Uterus (tissue), 4 donors: ENCODE measurements around the gene BCAM. TPM values are rescaled to one million over a fixed set of nuclear protein-coding genes. Genes with fewer than 3 reads are reported as not detected.

Source experiments
- DNase-seq, 2 donors: peaks; one replicate each; pipeline ENCODE4 v3.0.0-alpha.2; 2019 to 2020
- H3K27ac ChIP-seq, 2 donors: fragments of 200-600 bp; sonication (generic); 1 replicate in 1 of 2; 2 replicates in 1 of 2; pipeline ENCODE4 v1.5.1; 2016 to 2018
- H3K27me3 ChIP-seq, 2 donors: fragments of 200-600 bp; sonication (generic); one replicate each; pipeline ENCODE4 v1.5.1; 2018 to 2019; ENCODE audit warnings: control low read depth in 1 of 2
- H3K36me3 ChIP-seq, 2 donors: fragments of 200-600 bp; sonication (generic); one replicate each; pipeline ENCODE4 v1.5.1; 2019; ENCODE audit warnings: control low read depth in 1 of 2
- H3K4me1 ChIP-seq, 2 donors: fragments of 200-600 bp; sonication (generic); one replicate each; pipeline ENCODE4 v1.5.1; 2018 to 2019; ENCODE audit warnings: control low read depth in 1 of 2
- H3K4me3 ChIP-seq, 2 donors: fragments of 200-600 bp; sonication (generic); 1 replicate in 1 of 2; 2 replicates in 1 of 2; pipeline ENCODE4 v1.5.1; 2018 to 2019; ENCODE audit warnings: mild to moderate bottlenecking in 1 of 2
- H3K9me3 ChIP-seq, 2 donors: fragments of 200-600 bp; sonication (generic); one replicate each; pipeline ENCODE4 v1.5.1; 2019; ENCODE audit warnings: control low read depth in 1 of 2
- POLR2A ChIP-seq, 2 donors: fragments of 450-650 bp; IDR thresholded peaks; one replicate each; pipeline ENCODE4 v1.6.1; 2016; ENCODE audit warnings: antibody characterized with exemption in 2 of 2, mild to moderate bottlenecking in 1 of 2, moderate library complexity in 1 of 2
- intact Hi-C: fragments of 100-400 bp; cut with DNase I; formaldehyde crosslinking; loops from one replicate; pipeline ENCODE4 v1.15.1; 2023; ENCODE audit warnings: low total_unique reads
- total RNA-seq, 4 donors: library from RNA; depleted of rRNA in 3 of 4; stranded (reverse); fragments of >200 nt in 3 of 4; gene quantifications; one replicate each; pipeline versions ENCODE4 v1.1.0 to v1.2.4, GENCODE V29; 2014 to 2023
- TF ChIP-seq, protein P1 (sequence below), 4 experiments: fragments of 200-600 bp in 2 of 4; fragments of 450-650 bp in 2 of 4; sonication (generic) in 2 of 4; IDR thresholded peaks; one replicate each; pipeline ENCODE4 v1.5.1; 2016 to 2019; ENCODE audit warnings: antibody characterized with exemption in 4 of 4, mild to moderate bottlenecking in 2 of 4, moderate library complexity in 1 of 4
- donor health status: DM: yes; HTN: yes; CAD: no.

The BCAM gene
- total RNA-seq, 4 donors from 2014 or later, result 3.8 to 171 (median 111) TPM

DNA sequence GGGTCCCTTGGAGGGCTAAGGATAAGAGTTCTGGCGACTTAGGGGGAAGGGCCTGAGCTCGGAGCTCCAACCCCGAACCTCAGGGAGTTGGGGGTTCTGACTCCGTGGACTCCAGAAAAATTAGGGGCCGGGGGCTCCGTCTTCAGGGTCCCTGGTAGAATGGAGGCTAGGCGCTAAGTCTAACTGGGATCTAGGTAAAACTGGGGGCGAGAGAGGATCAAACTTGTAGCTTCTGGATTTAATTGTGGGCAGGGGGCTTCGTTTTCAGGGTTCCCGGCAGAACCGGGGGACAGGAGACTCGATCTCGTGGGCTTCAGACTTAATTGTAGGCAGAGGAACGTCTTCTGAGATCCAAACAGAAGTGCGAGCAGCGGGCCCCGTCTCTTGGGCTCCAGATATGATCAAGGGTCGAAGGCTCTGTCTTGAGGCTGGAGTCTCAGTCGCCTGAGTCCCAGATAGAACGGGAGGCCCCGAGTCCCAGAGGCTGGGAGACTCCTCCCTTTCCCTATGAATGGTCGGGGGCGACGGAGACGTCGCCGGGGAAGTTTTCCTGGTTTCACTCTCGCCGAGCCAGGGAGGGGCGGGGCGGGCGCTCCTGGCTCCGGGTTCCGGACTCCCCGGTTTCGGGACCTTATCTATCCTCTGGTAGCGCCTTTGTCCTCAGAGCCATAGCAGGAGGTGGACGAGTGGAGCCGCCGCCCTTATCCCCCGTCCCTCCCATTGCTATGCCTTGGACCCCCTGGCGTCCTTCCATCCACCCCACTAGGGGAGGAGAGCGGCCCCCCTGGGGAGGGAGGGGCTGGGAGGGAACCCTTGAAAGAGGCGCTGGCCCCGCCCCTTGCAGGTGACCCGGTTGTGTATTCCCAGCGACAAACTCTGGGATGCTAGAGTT lies 38.5 kb downstream of the BCAM start:
- Histone ChIP-seq H3K9me3 (no peaks in the 10 kb centered on the region), H3K27me3 (no peaks in the 10 kb centered on the region), H3K36me3 (no peaks in the 10 kb centered on the region), H3K4me1 (peaks cover 3 to 12% of the 10 kb centered on the region in 2 donors), H3K4me3 (peak overlapping the region; percentile 69 to 100), H3K27ac (peak overlapping the region; percentile 96 to 97)
- DNase-seq, result peak; percentile 73 to 77
- peak; percentile 59 to 73 for TF ChIP-seq POLR2A (IDR thresholded peaks at IDR 0.05)
- TF ChIP-seq, protein P1, sequence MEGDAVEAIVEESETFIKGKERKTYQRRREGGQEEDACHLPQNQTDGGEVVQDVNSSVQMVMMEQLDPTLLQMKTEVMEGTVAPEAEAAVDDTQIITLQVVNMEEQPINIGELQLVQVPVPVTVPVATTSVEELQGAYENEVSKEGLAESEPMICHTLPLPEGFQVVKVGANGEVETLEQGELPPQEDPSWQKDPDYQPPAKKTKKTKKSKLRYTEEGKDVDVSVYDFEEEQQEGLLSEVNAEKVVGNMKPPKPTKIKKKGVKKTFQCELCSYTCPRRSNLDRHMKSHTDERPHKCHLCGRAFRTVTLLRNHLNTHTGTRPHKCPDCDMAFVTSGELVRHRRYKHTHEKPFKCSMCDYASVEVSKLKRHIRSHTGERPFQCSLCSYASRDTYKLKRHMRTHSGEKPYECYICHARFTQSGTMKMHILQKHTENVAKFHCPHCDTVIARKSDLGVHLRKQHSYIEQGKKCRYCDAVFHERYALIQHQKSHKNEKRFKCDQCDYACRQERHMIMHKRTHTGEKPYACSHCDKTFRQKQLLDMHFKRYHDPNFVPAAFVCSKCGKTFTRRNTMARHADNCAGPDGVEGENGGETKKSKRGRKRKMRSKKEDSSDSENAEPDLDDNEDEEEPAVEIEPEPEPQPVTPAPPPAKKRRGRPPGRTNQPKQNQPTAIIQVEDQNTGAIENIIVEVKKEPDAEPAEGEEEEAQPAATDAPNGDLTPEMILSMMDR (IDR thresholded peaks at IDR 0.05), result peak in 1 of 4 experiments; percentile 19
- intact Hi-C loops, result loop anchor here (10.0 kb wide), 1 partner anchor 123 kb away; no protein-coding TSS in a partner anchor

- Histone ChIP-seq H3K4me3 (peak overlapping the region; percentile 69 to 100), H3K27me3 (no peaks in the 10 kb centered on the region), H3K4me1 (peaks cover 3 to 12% of the 10 kb centered on the region in 2 donors), H3K27ac (peak overlapping the region; percentile 96 to 97), H3K36me3 (no peaks in the 10 kb centered on the region), H3K9me3 (no peaks in the 10 kb centered on the region)
- peak; percentile 26 to 44 for DNase-seq
- TF ChIP-seq, protein P1 (IDR thresholded peaks at IDR 0.05), result peak in 1 of 4 experiments; percentile 2
- peak in 1 of 2 donors; percentile 24 for TF ChIP-seq POLR2A (IDR thresholded peaks at IDR 0.05)
- intact Hi-C loops, result loop anchor here (10.0 kb wide), 1 partner anchor 123 kb away; no protein-coding TSS in a partner anchor
Observed at GRCh38 chr19:44848036-44848811, 39.3 kb downstream of the BCAM start.

DNA sequence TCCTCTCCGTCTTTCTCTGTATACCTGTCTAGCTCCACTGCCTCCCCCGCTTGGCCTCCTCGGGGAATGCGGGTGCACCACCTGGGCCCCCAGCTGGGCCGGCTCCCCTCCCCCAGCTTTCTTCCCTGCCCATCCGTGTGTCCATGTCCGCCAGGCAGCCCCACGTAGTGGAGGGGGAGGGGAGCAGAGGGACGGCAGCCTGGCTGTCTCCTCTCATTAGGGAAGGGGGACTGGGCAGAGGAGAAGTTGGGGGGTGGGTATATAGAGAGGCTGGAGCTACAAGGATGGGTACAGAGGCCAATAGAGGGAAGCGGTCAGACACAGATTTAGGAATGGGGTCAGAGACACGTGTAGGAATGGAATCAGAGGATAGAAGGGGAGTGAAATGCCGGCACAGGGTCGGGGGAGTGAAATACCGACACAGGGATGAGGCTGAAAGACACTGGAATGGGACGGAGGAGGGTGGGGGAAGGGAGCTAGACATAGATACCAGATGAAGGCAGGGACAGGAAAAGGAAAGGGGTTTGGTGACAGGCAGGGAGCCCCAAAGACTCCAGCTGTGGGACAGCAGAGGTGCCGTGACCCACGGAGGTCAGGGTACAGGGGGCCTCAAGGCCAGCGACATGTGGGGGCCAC lies 40.0 kb downstream of the BCAM start:
- Histone ChIP-seq H3K27me3 (no peaks in the 10 kb centered on the region), H3K4me1 (peaks cover 3 to 12% of the 10 kb centered on the region in 2 donors), H3K4me3 (peak overlapping the region; percentile 69 to 100), H3K9me3 (no peaks in the 10 kb centered on the region), H3K36me3 (no peaks in the 10 kb centered on the region), H3K27ac (peak overlapping the region; percentile 96 to 97)
- DNase-seq, result peak in 1 of 2 donors; percentile 41
- intact Hi-C loops, result loop anchor here (10.0 kb wide), 1 partner anchor 124 kb away; no protein-coding TSS in a partner anchor
- TF ChIP-seq, protein P1 (IDR thresholded peaks at IDR 0.05), result no peak
- TF ChIP-seq POLR2A (IDR thresholded peaks at IDR 0.05), result no peak

DNA sequence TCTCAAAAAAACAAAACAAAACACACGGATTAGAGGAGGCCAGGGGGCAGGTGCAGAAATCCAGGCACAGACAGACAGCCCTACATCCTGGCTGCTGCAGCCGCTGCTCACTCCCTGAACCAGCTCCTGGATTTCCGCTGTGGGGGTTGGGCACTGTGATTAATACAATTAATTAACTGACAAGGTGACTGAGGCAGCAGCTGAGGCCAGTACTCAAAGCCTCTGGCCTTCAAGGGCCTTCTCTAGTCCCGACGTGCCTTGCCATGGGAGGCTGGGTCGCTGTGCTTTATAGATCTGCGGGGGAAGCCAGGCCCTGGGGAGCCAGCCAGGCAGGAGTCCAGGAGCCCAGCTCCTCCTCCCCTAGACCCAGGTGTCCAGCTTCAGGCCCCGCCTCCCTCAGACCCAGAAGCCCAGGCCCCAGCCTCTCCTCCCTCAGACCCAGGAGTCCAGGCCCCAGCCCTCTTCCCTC lies 41.8 kb downstream of the BCAM start:
- peak in 1 of 2 donors; percentile 22 for DNase-seq
- no peaks in the 10 kb centered on the region for H3K27me3 ChIP-seq
- H3K4me3 ChIP-seq, result no peak overlapping the region
- TF ChIP-seq, protein P1 (IDR thresholded peaks at IDR 0.05), result no peak
- TF ChIP-seq POLR2A (IDR thresholded peaks at IDR 0.05), result no peak
- peak overlapping the region in 1 of 2 donors; percentile 5 for H3K27ac ChIP-seq
- no peaks in the 10 kb centered on the region for H3K9me3 ChIP-seq
- H3K4me1 ChIP-seq, result peaks cover 3 to 12% of the 10 kb centered on the region in 2 donors
- intact Hi-C loops, result no loop called here
- no peaks in the 10 kb centered on the region for H3K36me3 ChIP-seq
